Measurements from ENCODE around the gene FOXC1. TPM values are rescaled to one million over a fixed set of nuclear protein-coding genes. Genes with fewer than 3 reads are reported as not detected.

Gene FOXC1
- total and polyA plus RNA-seq, 2 donors, result 4.2 to 7.3 TPM

GRCh38 chr6:1577146-1577680 lies 32.5 kb upstream of the FOXC1 start:
- WGBS, result 95% methylated on average over 11 of the region's 11 CpGs
- Histone ChIP-seq H3K4me3 (ENCODE audit: low read depth, low read length) (no peak overlapping the region), H3K27ac (ENCODE audit: low read depth) (no peak overlapping the region), H3K4me1 (ENCODE audit: insufficient read depth) (no peaks in the 10 kb centered on the region), H3K36me3 (ENCODE audit: insufficient read depth) (no peaks in the 10 kb centered on the region)
- DNase-seq (ENCODE audit: extremely low spot score), result no peak

- DNase-seq (ENCODE audit: extremely low spot score), result no peak
- Histone ChIP-seq H3K36me3 (ENCODE audit: insufficient read depth) (no peaks in the 10 kb centered on the region), H3K4me1 (ENCODE audit: insufficient read depth) (no peaks in the 10 kb centered on the region), H3K4me3 (ENCODE audit: low read depth, low read length) (no peak overlapping the region), H3K27ac (ENCODE audit: low read depth) (no peak overlapping the region)
- 87% methylated on average over 19 of the region's 19 CpGs for WGBS
Observed at GRCh38 chr6:1577896-1578745, 31.6 kb upstream of the FOXC1 start.

GRCh38 chr6:1579096-1579495 lies 30.6 kb upstream of the FOXC1 start:
- Histone ChIP-seq H3K27ac (ENCODE audit: low read depth) (no peak overlapping the region), H3K4me1 (ENCODE audit: insufficient read depth) (no peaks in the 10 kb centered on the region), H3K36me3 (ENCODE audit: insufficient read depth) (no peaks in the 10 kb centered on the region), H3K4me3 (ENCODE audit: low read depth, low read length) (no peak overlapping the region)
- no peak for DNase-seq (ENCODE audit: extremely low spot score)
- WGBS, result 85% methylated on average over 5 of the region's 5 CpGs

- no peak for DNase-seq (ENCODE audit: extremely low spot score)
- H3K27ac ChIP-seq (ENCODE audit: low read depth), result no peak overlapping the region
- 79% methylated on average over 6 of the region's 6 CpGs for WGBS
- no peaks in the 10 kb centered on the region for H3K4me1 ChIP-seq (ENCODE audit: insufficient read depth)
- H3K36me3 ChIP-seq (ENCODE audit: insufficient read depth), result no peaks in the 10 kb centered on the region
- H3K4me3 ChIP-seq (ENCODE audit: low read depth, low read length), result no peak overlapping the region
Observed at GRCh38 chr6:1580109-1580508, 29.6 kb upstream of the FOXC1 start.

GRCh38 chr6:1580585-1580984 lies 29.1 kb upstream of the FOXC1 start:
- WGBS, result 79% methylated on average over 9 of the region's 9 CpGs
- no peak for DNase-seq (ENCODE audit: extremely low spot score)
- no peaks in the 10 kb centered on the region for H3K4me1 ChIP-seq (ENCODE audit: insufficient read depth)
- no peaks in the 10 kb centered on the region for H3K36me3 ChIP-seq (ENCODE audit: insufficient read depth)
- no peak overlapping the region for H3K4me3 ChIP-seq (ENCODE audit: low read depth, low read length)
- no peak overlapping the region for H3K27ac ChIP-seq (ENCODE audit: low read depth)

- Histone ChIP-seq H3K36me3 (ENCODE audit: insufficient read depth) (no peaks in the 10 kb centered on the region), H3K4me1 (ENCODE audit: insufficient read depth) (no peaks in the 10 kb centered on the region), H3K27ac (ENCODE audit: low read depth) (no peak overlapping the region), H3K4me3 (ENCODE audit: low read depth, low read length) (no peak overlapping the region)
- 90% methylated on average over 31 of the region's 31 CpGs for WGBS
- no peak for DNase-seq (ENCODE audit: extremely low spot score)
Observed at GRCh38 chr6:1581120-1581991, 28.4 kb upstream of the FOXC1 start.

GRCh38 chr6:1584146-1584545 lies 25.6 kb upstream of the FOXC1 start:
- Histone ChIP-seq H3K4me1 (ENCODE audit: insufficient read depth) (no peaks in the 10 kb centered on the region), H3K36me3 (ENCODE audit: insufficient read depth) (no peaks in the 10 kb centered on the region), H3K4me3 (ENCODE audit: low read depth, low read length) (no peak overlapping the region), H3K27ac (ENCODE audit: low read depth) (no peak overlapping the region)
- no peak for DNase-seq (ENCODE audit: extremely low spot score)
- 70% methylated on average over 5 of the region's 5 CpGs for WGBS

- DNase-seq (ENCODE audit: extremely low spot score), result no peak
- 80% methylated on average over 14 of the region's 14 CpGs for WGBS
Observed at GRCh38 chr6:1584996-1585668, 24.6 kb upstream of the FOXC1 start.

GRCh38 chr6:1585669-1586049 lies 24.1 kb upstream of the FOXC1 start:
- WGBS, result 84% methylated on average over 12 of the region's 12 CpGs
- Histone ChIP-seq H3K36me3 (ENCODE audit: insufficient read depth) (no peaks in the 10 kb centered on the region), H3K4me3 (ENCODE audit: low read depth, low read length) (no peak overlapping the region), H3K27ac (ENCODE audit: low read depth) (no peak overlapping the region), H3K4me1 (ENCODE audit: insufficient read depth) (no peaks in the 10 kb centered on the region)
- DNase-seq (ENCODE audit: extremely low spot score), result no peak

More at GRCh38 chr6:1584996-1585668, 24.6 kb upstream of the FOXC1 start:
- no peak overlapping the region for H3K4me3 ChIP-seq (ENCODE audit: low read depth, low read length)
- no peaks in the 10 kb centered on the region for H3K4me1 ChIP-seq (ENCODE audit: insufficient read depth)
- no peak overlapping the region for H3K27ac ChIP-seq (ENCODE audit: low read depth)
- H3K36me3 ChIP-seq (ENCODE audit: insufficient read depth), result no peaks in the 10 kb centered on the region

- 88% methylated on average over 7 of the region's 7 CpGs for WGBS
- Histone ChIP-seq H3K4me1 (ENCODE audit: insufficient read depth) (no peaks in the 10 kb centered on the region), H3K4me3 (ENCODE audit: low read depth, low read length) (no peak overlapping the region), H3K27ac (ENCODE audit: low read depth) (no peak overlapping the region), H3K36me3 (ENCODE audit: insufficient read depth) (no peaks in the 10 kb centered on the region)
- no peak for DNase-seq (ENCODE audit: extremely low spot score)
Observed at GRCh38 chr6:1586256-1586655, 23.5 kb upstream of the FOXC1 start.

GRCh38 chr6:1586861-1587450 lies 22.8 kb upstream of the FOXC1 start:
- WGBS, result 87% methylated on average over 5 of the region's 5 CpGs
- no peaks in the 10 kb centered on the region for H3K36me3 ChIP-seq (ENCODE audit: insufficient read depth)
- H3K27ac ChIP-seq (ENCODE audit: low read depth), result no peak overlapping the region
- DNase-seq (ENCODE audit: extremely low spot score), result no peak
- no peaks in the 10 kb centered on the region for H3K4me1 ChIP-seq (ENCODE audit: insufficient read depth)
- H3K4me3 ChIP-seq (ENCODE audit: low read depth, low read length), result no peak overlapping the region

GRCh38 chr6:1587546-1587945 lies 22.2 kb upstream of the FOXC1 start:
- H3K27ac ChIP-seq (ENCODE audit: low read depth), result no peak overlapping the region
- WGBS, result 88% methylated on average over 7 of the region's 7 CpGs

GRCh38 chr6:1587977-1588376 lies 21.7 kb upstream of the FOXC1 start:
- no peak for DNase-seq (ENCODE audit: extremely low spot score)
- WGBS, result 87% methylated on average over 12 of the region's 12 CpGs
- Histone ChIP-seq H3K27ac (ENCODE audit: low read depth) (no peak overlapping the region), H3K4me1 (ENCODE audit: insufficient read depth) (no peaks in the 10 kb centered on the region), H3K4me3 (ENCODE audit: low read depth, low read length) (no peak overlapping the region), H3K36me3 (ENCODE audit: insufficient read depth) (no peaks in the 10 kb centered on the region)

More at GRCh38 chr6:1587546-1587945, 22.2 kb upstream of the FOXC1 start:
- DNase-seq (ENCODE audit: extremely low spot score), result no peak
- Histone ChIP-seq H3K4me3 (ENCODE audit: low read depth, low read length) (no peak overlapping the region), H3K36me3 (ENCODE audit: insufficient read depth) (no peaks in the 10 kb centered on the region), H3K4me1 (ENCODE audit: insufficient read depth) (no peaks in the 10 kb centered on the region)

All from urinary bladder (tissue), 4 donors.